Neutrophil (primary cell): ENCODE data around the gene TOR1A.

Source experiments
- H3K27ac ChIP-seq: fragments of 200-600 bp; sonication (generic); 2 replicates; pipeline ENCODE4 v1.5.1; 2016; ENCODE audit warnings: mild to moderate bottlenecking, moderate library complexity
- H3K27me3 ChIP-seq: fragments of 200-600 bp; sonication (generic); 2 replicates; pipeline ENCODE4 v1.6.0; 2016; ENCODE audit warnings: mild to moderate bottlenecking
- H3K36me3 ChIP-seq: fragments of 200-600 bp; sonication (generic); 2 replicates; pipeline ENCODE4 v1.5.1; 2017
- H3K4me1 ChIP-seq, 2 experiments: fragments of 200-600 bp in 1 of 2; sonication (generic) in 1 of 2; 1 replicate in 1 of 2; 2 replicates in 1 of 2; pipeline versions ENCODE4 v1.5.1 to v1.6.1; 2013 to 2016; ENCODE audit warnings: low read depth in 1 of 2, low read length in 1 of 2, mild to moderate bottlenecking in 1 of 2, moderate library complexity in 1 of 2; ENCODE audit not compliant: control insufficient read depth in 1 of 2, insufficient read depth in 1 of 2
- H3K4me3 ChIP-seq, 2 experiments: fragments of 200-600 bp in 1 of 2; sonication (generic) in 1 of 2; 1 replicate in 1 of 2; 2 replicates in 1 of 2; pipeline ENCODE4 v1.5.1; 2013 to 2016; ENCODE audit warnings: low read depth in 1 of 2, low read length in 1 of 2, mild to moderate bottlenecking in 1 of 2, moderate library complexity in 1 of 2
- H3K9me3 ChIP-seq: fragments of 200-600 bp; sonication (generic); 2 replicates; pipeline ENCODE4 v1.5.1; 2016
- TF ChIP-seq, protein P1 (sequence below): fragments of 200-600 bp; sonication (generic); IDR thresholded peaks from 2 replicates; pipeline ENCODE4 v1.5.1; 2016; ENCODE audit warnings: antibody characterized with exemption

The TOR1A gene

DNA sequence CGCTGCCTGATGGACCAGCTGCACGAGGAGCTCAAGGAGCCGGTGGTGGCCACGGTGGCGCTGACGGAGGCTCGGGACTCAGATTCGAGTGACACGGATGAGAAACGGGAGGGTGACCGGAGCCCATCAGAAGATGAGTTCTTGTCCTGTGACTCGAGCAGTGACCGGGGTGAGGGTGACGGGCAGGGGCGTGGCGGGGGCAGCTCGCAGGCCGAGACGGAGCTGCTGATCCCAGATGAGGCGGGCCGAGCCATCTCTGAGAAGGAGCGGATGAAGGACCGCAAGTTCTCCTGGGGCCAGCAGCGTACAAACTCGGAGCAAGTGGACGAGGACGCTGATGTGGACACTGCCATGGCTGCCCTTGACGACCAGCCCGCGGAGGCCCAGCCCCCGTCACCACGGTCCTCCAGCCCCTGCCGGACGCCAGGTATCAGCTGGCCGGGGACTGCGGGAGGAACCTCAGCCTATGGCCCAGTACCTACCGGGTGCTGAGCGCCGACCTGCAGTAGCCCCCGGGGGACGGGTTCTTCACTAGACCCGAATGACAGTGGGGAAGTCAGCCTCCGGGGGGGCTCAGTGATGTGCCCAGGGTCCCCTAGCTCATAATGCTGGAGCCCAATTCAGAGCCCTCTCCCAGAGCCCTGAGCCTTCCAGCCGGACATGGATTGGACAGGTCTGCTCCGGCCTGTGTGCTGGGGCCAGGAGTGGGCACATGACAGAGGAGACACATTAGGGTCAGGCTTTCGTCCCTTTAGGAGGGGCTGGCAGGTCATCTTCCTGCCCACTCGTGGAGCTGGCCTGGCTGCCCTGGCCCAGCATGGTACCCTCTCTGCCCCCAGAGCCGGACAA is 44.3 kb upstream of the TOR1A start:
- Histone ChIP-seq H3K27me3 (no peaks in the 10 kb centered on the region), H3K4me3 (no peak overlapping the region), H3K4me1 (peaks cover 32 to 34% of the 10 kb centered on the region in 2 experiments), H3K27ac (peak overlapping the region; percentile 74), H3K36me3 (peaks cover 55% of the 10 kb centered on the region), H3K9me3 (no peaks in the 10 kb centered on the region)
- TF ChIP-seq, protein P1, sequence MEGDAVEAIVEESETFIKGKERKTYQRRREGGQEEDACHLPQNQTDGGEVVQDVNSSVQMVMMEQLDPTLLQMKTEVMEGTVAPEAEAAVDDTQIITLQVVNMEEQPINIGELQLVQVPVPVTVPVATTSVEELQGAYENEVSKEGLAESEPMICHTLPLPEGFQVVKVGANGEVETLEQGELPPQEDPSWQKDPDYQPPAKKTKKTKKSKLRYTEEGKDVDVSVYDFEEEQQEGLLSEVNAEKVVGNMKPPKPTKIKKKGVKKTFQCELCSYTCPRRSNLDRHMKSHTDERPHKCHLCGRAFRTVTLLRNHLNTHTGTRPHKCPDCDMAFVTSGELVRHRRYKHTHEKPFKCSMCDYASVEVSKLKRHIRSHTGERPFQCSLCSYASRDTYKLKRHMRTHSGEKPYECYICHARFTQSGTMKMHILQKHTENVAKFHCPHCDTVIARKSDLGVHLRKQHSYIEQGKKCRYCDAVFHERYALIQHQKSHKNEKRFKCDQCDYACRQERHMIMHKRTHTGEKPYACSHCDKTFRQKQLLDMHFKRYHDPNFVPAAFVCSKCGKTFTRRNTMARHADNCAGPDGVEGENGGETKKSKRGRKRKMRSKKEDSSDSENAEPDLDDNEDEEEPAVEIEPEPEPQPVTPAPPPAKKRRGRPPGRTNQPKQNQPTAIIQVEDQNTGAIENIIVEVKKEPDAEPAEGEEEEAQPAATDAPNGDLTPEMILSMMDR: no peak

- TF ChIP-seq, protein P1: no peak
- H3K9me3 ChIP-seq: no peaks in the 10 kb centered on the region
- no peak overlapping the region for H3K4me3 ChIP-seq
- H3K4me1 ChIP-seq: peaks cover 37 to 39% of the 10 kb centered on the region in 2 experiments
- peaks cover 53% of the 10 kb centered on the region for H3K36me3 ChIP-seq
- peak overlapping the region; percentile 64 for H3K27ac ChIP-seq
- H3K27me3 ChIP-seq: no peaks in the 10 kb centered on the region
Observed at GRCh38 chr9:129867136-129868022, 43.4 kb upstream of the TOR1A start.

DNA sequence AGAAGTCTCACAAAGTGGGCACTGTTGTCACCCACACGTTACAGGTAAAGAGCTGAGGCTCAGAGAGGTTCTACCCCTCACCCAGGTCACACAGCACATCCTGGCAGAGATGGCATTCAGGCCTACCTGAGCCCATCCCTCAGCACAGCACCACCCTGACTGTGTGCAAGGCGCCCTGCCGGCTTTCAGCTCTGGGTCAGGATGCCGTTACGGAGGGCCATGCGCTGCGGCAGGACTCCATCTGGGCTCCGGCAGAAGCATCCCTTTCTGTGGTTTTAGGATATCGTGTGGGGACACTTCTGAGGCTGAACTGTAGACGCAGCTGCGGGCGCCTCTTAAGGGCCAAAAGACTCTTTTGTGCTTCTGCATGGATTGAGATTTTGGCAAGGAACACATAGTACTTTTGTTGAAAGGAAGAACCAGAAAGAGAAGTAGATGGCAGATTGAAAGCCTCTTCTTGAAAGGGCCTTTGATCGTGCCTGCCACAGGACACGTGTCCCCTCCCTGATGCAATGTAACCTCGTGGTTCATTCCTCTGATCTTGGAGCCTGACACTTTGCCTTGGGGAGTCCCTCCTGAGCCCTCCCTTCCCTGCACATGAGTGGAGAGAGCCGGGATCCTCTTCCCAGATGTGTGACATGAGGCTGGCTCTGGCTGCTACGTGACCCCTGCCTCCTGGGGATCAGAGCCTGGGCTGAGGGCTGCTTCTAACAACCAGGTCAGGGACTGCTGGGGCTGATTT is 42.6 kb upstream of the TOR1A start:
- H3K4me1 ChIP-seq: peaks cover 37 to 39% of the 10 kb centered on the region in 2 experiments
- no peaks in the 10 kb centered on the region for H3K9me3 ChIP-seq
- H3K4me3 ChIP-seq: no peak overlapping the region
- no peaks in the 10 kb centered on the region for H3K27me3 ChIP-seq
- H3K27ac ChIP-seq: peak overlapping the region; percentile 64
- TF ChIP-seq, protein P1: no peak
- H3K36me3 ChIP-seq: peaks cover 59% of the 10 kb centered on the region

DNA sequence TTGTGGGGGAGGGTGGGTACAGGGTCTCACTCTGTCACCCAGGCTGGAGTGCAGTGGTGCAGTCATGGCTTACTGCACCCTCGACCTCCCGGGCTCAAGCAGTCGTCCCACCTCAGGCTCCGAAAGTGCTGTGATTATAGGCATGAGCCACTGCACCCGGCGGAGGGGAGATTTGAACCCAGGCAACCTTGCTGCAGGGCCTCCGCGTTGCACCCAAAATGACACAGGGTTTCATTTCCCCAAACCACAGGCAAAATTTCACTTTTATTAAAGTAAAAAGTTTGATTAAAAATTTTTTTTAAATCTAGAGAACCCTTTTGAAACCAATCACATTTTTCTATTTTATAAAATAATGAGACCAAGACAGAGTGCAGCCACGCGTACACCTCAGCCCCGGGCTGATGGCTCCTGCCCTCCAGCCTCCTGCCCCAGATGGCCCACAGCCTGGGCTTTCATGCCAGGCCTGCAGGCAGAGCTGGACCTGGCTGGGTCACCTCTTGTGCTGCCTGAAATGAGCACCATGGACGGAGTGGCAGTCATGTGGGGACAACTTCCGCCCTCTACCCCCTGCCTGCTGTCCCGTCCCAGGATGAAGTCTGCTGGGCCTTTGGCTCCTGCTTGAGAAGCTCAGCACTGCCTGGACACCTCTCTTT is 41.9 kb upstream of the TOR1A start:
- TF ChIP-seq, protein P1: no peak
- peak overlapping the region; percentile 64 for H3K27ac ChIP-seq
- peaks cover 60% of the 10 kb centered on the region for H3K36me3 ChIP-seq
- no peaks in the 10 kb centered on the region for H3K9me3 ChIP-seq
- no peak overlapping the region for H3K4me3 ChIP-seq
- H3K4me1 ChIP-seq: peaks cover 37 to 39% of the 10 kb centered on the region in 2 experiments
- H3K27me3 ChIP-seq: no peaks in the 10 kb centered on the region
